ENCODE data around the gene QRICH2. TPM values are rescaled to one million over a fixed set of nuclear protein-coding genes. Genes with fewer than 3 reads are reported as not detected.

QRICH2 gene
- total and polyA plus RNA-seq, 9 of the 15 experiments (the other 6 are each of a cell fraction or from before 2014, with no cell fraction given): 0.03 to 1.6 (median 0.81) TPM

DNA sequence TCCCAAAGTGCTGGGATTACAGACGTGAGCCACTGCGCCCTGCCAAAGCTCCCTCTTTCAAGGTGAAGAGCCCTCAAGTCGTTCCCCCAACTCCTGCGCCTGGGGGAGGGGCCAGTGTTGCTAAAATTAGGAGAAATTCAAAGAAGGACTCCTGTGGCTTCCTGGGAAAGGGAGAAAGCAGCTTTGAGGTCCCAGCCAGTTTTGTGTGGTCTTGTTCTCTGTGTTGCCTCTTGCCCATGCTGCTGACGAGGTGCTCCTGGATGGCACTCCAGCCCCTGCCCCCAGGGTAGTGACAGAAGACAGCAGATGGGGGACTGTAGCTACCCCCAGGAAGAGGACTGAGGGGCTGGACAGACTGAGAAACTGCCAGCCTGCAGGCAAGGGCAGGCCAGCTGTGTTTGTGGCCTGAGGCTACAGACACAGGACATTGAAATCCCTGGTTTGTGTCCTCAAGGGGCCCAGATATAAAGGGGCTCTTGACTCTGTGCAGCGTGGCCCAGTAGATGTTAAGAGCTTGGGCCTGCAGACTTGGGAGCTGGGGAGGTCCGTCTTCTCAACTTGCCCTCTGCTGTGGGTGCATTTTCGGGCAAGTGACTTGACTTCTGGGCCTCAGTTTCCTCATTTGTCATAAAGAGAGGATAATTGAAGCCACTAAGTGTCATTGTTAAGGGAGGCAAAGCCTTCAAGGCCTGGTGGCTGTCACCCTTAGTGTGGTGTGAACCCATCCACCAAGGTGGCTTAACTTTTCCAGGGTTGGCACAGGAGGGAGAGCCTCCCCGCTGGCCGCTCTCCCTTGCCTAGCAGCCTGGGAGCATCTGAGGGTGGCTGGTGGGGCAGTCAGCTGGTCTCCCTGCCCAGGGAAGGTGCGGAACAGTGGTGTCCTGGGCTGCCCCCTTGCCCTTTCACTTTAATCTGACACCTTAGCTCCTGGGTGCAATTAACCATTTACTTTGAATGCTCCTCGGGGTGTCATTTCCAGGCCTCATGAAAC lies 38.8 kb downstream of the QRICH2 start (continued):
- TF ChIP-seq, protein P1, sequence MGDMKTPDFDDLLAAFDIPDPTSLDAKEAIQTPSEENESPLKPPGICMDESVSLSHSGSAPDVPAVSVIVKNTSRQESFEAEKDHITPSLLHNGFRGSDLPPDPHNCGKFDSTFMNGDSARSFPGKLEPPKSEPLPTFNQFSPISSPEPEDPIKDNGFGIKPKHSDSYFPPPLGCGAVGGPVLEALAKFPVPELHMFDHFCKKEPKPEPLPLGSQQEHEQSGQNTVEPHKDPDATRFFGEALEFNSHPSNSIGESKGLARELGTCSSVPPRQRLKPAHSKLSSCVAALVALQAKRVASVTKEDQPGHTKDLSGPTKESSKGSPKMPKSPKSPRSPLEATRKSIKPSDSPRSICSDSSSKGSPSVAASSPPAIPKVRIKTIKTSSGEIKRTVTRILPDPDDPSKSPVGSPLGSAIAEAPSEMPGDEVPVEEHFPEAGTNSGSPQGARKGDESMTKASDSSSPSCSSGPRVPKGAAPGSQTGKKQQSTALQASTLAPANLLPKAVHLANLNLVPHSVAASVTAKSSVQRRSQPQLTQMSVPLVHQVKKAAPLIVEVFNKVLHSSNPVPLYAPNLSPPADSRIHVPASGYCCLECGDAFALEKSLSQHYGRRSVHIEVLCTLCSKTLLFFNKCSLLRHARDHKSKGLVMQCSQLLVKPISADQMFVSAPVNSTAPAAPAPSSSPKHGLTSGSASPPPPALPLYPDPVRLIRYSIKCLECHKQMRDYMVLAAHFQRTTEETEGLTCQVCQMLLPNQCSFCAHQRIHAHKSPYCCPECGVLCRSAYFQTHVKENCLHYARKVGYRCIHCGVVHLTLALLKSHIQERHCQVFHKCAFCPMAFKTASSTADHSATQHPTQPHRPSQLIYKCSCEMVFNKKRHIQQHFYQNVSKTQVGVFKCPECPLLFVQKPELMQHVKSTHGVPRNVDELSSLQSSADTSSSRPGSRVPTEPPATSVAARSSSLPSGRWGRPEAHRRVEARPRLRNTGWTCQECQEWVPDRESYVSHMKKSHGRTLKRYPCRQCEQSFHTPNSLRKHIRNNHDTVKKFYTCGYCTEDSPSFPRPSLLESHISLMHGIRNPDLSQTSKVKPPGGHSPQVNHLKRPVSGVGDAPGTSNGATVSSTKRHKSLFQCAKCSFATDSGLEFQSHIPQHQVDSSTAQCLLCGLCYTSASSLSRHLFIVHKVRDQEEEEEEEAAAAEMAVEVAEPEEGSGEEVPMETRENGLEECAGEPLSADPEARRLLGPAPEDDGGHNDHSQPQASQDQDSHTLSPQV (IDR thresholded peaks at IDR 0.05): peak; percentile 55
- TF ChIP-seq TARDBP (IDR thresholded peaks at IDR 0.05) (no peak), ARID1B (IDR thresholded peaks at IDR 0.05) (0 out of 2 replicates have a peak, but pooled peaks have one; percentile 25), NCOA1 (IDR thresholded peaks at IDR 0.05; ENCODE audit: low read depth) (0 out of 2 replicates have a peak, but pooled peaks have one; percentile 13), CBX3 (IDR thresholded peaks at IDR 0.05; ENCODE audit: borderline replicate concordance in 1 of 2, low read length in 2 of 2) (no peak), RAD51 (IDR thresholded peaks at IDR 0.05; ENCODE audit: borderline replicate concordance, low read depth) (no peak), GTF2E2 (tag; IDR thresholded peaks at IDR 0.05) (no peak), ZBTB7A (IDR thresholded peaks at IDR 0.05; ENCODE audit: borderline replicate concordance, control insufficient read depth, low read depth, low read length) (no peak; the same call in 1 of the 2 replicates), ZNF282 (CRISPR knock-in tag; IDR thresholded peaks at IDR 0.05) (0 out of 2 replicates have a peak, but pooled peaks have one; percentile 77), ZEB2 (IDR thresholded peaks at IDR 0.05) (no peak), ZNF668 (CRISPR knock-in tag; IDR thresholded peaks at IDR 0.05) (peak; percentile 33; the same call in 1 of the 2 replicates), HMGN3 (IDR thresholded peaks at IDR 0.05; ENCODE audit: borderline replicate concordance, extremely low read depth, insufficient read length, low read depth, low read length) (no peak), ZNF143 (CRISPR knock-in tag; IDR thresholded peaks at IDR 0.05) (no peak), RBM25 (IDR thresholded peaks at IDR 0.05; ENCODE audit: low read depth, low read length, severe bottlenecking) (no peak), PHTF2 (CRISPR knock-in tag; IDR thresholded peaks at IDR 0.05) (no peak), FIP1L1 (IDR thresholded peaks at IDR 0.05; ENCODE audit: low read depth, low read length, poor library complexity, severe bottlenecking) (no peak)
- TF ChIP-seq, protein P2, sequence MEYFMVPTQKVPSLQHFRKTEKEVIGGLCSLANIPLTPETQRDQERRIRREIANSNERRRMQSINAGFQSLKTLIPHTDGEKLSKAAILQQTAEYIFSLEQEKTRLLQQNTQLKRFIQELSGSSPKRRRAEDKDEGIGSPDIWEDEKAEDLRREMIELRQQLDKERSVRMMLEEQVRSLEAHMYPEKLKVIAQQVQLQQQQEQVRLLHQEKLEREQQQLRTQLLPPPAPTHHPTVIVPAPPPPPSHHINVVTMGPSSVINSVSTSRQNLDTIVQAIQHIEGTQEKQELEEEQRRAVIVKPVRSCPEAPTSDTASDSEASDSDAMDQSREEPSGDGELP (CRISPR knock-in tag; IDR thresholded peaks at IDR 0.05; ENCODE audit: borderline replicate concordance): peak; percentile 68
- TF ChIP-seq, protein P3, sequence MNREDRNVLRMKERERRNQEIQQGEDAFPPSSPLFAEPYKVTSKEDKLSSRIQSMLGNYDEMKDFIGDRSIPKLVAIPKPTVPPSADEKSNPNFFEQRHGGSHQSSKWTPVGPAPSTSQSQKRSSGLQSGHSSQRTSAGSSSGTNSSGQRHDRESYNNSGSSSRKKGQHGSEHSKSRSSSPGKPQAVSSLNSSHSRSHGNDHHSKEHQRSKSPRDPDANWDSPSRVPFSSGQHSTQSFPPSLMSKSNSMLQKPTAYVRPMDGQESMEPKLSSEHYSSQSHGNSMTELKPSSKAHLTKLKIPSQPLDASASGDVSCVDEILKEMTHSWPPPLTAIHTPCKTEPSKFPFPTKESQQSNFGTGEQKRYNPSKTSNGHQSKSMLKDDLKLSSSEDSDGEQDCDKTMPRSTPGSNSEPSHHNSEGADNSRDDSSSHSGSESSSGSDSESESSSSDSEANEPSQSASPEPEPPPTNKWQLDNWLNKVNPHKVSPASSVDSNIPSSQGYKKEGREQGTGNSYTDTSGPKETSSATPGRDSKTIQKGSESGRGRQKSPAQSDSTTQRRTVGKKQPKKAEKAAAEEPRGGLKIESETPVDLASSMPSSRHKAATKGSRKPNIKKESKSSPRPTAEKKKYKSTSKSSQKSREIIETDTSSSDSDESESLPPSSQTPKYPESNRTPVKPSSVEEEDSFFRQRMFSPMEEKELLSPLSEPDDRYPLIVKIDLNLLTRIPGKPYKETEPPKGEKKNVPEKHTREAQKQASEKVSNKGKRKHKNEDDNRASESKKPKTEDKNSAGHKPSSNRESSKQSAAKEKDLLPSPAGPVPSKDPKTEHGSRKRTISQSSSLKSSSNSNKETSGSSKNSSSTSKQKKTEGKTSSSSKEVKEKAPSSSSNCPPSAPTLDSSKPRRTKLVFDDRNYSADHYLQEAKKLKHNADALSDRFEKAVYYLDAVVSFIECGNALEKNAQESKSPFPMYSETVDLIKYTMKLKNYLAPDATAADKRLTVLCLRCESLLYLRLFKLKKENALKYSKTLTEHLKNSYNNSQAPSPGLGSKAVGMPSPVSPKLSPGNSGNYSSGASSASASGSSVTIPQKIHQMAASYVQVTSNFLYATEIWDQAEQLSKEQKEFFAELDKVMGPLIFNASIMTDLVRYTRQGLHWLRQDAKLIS (CRISPR knock-in tag; IDR thresholded peaks at IDR 0.05): peak; percentile 57; the same call in 1 of the 2 replicates

All from K562 (cell line).